ENCODE measurements around the gene SPSB3. TPM values are rescaled to one million over a fixed set of nuclear protein-coding genes. Genes with fewer than 3 reads are reported as not detected.

SPSB3 gene
- total and polyA plus RNA-seq, 7 donors = 34.4 to 98.4 (median 61.4) TPM

DNA sequence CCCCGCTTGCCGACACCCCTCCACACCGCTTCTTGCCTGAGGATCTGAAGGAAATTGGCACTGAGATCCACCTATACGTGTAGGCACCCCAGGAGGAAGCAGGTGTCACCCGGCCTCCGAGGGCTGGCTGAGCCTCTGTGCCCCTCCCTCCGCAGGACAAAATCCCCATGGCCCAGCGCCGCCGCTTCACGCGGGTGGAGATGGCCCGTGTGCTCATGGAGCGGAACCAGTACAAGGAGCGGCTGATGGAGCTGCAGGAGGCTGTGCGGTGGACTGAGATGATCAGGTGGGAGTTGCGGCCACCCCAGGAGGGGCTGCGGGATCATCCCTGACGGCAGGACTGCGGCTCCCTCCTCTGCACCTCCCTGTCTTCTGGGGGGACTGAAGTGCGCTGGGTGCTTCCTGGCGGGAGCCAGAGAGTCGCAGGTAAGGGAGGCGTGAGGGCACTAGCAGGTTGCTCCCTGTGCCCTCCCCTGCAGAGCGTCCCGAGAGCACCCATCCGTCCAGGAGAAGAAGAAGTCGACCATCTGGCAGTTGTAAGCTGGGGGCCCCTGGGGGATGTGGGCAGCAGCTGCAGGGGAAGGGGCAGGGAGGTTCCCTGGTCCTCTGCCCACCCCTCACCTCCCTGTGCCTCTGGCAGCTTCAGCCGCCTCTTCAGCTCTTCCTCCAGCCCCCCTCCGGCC, 20.0 kb downstream of the SPSB3 start:
- DNase-seq = no peak
- no peak overlapping the region for H3K27ac ChIP-seq
- peaks cover 40 to 91% (median 68%) of the 10 kb centered on the region in 4 donors for H3K36me3 ChIP-seq
- 92 to 94% methylated on average over 30 of the region's 30 CpGs for WGBS, 2 donors
- H3K4me3 ChIP-seq = no peak overlapping the region
- no peaks in the 10 kb centered on the region for H3K9me3 ChIP-seq
- intact Hi-C loops (cut with DNase I) = no loop called here
- no peak for TF ChIP-seq POLR2AphosphoS5 (IDR thresholded peaks at IDR 0.05)
- TF ChIP-seq, protein P1, sequence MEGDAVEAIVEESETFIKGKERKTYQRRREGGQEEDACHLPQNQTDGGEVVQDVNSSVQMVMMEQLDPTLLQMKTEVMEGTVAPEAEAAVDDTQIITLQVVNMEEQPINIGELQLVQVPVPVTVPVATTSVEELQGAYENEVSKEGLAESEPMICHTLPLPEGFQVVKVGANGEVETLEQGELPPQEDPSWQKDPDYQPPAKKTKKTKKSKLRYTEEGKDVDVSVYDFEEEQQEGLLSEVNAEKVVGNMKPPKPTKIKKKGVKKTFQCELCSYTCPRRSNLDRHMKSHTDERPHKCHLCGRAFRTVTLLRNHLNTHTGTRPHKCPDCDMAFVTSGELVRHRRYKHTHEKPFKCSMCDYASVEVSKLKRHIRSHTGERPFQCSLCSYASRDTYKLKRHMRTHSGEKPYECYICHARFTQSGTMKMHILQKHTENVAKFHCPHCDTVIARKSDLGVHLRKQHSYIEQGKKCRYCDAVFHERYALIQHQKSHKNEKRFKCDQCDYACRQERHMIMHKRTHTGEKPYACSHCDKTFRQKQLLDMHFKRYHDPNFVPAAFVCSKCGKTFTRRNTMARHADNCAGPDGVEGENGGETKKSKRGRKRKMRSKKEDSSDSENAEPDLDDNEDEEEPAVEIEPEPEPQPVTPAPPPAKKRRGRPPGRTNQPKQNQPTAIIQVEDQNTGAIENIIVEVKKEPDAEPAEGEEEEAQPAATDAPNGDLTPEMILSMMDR (IDR thresholded peaks at IDR 0.05) = no peak
- no peak for TF ChIP-seq POLR2A (IDR thresholded peaks at IDR 0.05)
- TF ChIP-seq EP300 (IDR thresholded peaks at IDR 0.05) = no peak
- H3K4me1 ChIP-seq = no peaks in the 10 kb centered on the region
- H3K27me3 ChIP-seq = no peaks in the 10 kb centered on the region

DNA sequence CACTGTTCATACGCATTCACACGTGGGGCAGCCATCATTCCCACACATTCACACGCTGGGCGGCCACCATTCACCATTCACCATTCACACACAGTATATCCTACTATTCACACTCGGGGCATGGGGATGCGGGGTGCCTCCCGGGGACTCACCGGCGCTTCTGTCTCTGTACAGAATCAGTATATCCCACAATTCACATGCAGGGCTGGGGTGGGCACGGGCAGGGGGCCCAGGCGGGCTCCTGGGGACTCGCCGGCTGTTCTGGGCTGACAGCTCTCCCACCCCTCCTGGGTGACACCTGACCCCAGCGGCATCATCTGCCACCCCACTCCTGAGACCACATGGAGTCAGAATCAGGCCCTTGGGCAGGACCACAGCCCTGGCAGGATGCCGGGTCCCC, 20.6 kb downstream of the SPSB3 start:
- Histone ChIP-seq H3K4me1 (no peaks in the 10 kb centered on the region), H3K36me3 (peaks cover 34 to 89% (median 62%) of the 10 kb centered on the region in 4 donors), H3K27me3 (no peaks in the 10 kb centered on the region), H3K9me3 (no peaks in the 10 kb centered on the region), H3K4me3 (no peak overlapping the region), H3K27ac (no peak overlapping the region)
- WGBS, 2 donors = 95 to 96% methylated on average over 15 of the region's 15 CpGs
- TF ChIP-seq POLR2A (IDR thresholded peaks at IDR 0.05) (no peak), EP300 (IDR thresholded peaks at IDR 0.05) (no peak), POLR2AphosphoS5 (IDR thresholded peaks at IDR 0.05) (no peak)
- TF ChIP-seq, protein P1 (IDR thresholded peaks at IDR 0.05) = no peak
- no peak for DNase-seq
- intact Hi-C loops (cut with DNase I) = no loop called here

DNA sequence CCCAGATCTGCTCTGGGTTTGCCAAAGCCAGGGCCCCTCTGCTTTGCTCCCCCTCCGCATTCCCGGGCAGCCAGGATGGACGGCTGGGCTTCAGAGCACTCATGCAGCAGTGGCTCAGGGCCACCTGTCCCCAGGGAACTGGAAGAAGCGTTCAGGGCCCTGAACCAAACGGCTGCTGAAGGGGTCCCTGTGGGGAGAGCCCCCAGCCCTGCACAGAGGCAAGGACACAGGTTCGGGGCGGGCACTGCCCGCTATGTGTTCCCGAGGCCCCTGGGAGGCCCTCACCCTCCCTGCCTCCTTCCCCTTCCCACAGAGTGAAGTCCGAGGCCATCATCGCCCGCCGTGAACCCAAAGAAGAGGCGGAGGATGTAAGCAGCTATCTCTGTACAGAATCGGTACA, 21.5 kb downstream of the SPSB3 start:
- TF ChIP-seq POLR2AphosphoS5 (IDR thresholded peaks at IDR 0.05) = no peak
- TF ChIP-seq EP300 (IDR thresholded peaks at IDR 0.05) = no peak
- no peak for TF ChIP-seq POLR2A (IDR thresholded peaks at IDR 0.05)
- TF ChIP-seq, protein P1 (IDR thresholded peaks at IDR 0.05) = no peak
- no peak overlapping the region for H3K27ac ChIP-seq
- peaks cover 30 to 81% (median 54%) of the 10 kb centered on the region in 4 donors for H3K36me3 ChIP-seq
- no peak overlapping the region for H3K4me3 ChIP-seq
- DNase-seq = no peak
- no peaks in the 10 kb centered on the region for H3K9me3 ChIP-seq
- intact Hi-C loops (cut with DNase I) = no loop called here
- H3K4me1 ChIP-seq = no peaks in the 10 kb centered on the region
- WGBS, 2 donors = 93 to 96% methylated on average over 15 of the region's 15 CpGs
- no peaks in the 10 kb centered on the region for H3K27me3 ChIP-seq

DNA sequence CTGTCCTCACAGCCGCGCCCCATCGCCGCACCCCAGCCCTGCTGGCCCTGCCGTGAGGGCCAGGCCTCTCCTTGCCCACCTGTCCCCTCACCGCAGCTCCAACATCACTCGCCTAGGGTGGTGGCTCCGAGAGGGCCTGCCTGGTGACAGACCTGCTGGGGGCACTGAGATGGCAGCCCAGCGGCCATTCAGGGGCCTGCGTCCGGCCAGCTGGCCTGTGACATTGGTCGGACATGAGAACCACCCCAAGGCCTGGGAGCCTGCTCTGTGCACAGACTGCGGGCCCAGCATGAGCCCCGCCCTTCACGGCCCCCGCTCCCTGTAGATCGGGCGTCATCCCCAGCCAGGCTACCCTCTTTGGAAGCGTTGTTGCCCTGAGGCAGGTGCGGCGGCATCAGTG, 22.9 kb downstream of the SPSB3 start:
- no peak overlapping the region for H3K27ac ChIP-seq
- no peak overlapping the region for H3K4me3 ChIP-seq
- peaks cover 19 to 73% (median 45%) of the 10 kb centered on the region in 4 donors for H3K36me3 ChIP-seq
- 93% methylated on average over 21 of the region's 21 CpGs for WGBS, 2 donors
- DNase-seq = no peak
- no peaks in the 10 kb centered on the region for H3K27me3 ChIP-seq
- H3K4me1 ChIP-seq = no peaks in the 10 kb centered on the region
- TF ChIP-seq POLR2A (IDR thresholded peaks at IDR 0.05) (no peak), EP300 (IDR thresholded peaks at IDR 0.05) (no peak), POLR2AphosphoS5 (IDR thresholded peaks at IDR 0.05) (no peak)
- TF ChIP-seq, protein P1 (IDR thresholded peaks at IDR 0.05) = no peak
- intact Hi-C loops (cut with DNase I) = no loop called here
- no peaks in the 10 kb centered on the region for H3K9me3 ChIP-seq

DNA sequence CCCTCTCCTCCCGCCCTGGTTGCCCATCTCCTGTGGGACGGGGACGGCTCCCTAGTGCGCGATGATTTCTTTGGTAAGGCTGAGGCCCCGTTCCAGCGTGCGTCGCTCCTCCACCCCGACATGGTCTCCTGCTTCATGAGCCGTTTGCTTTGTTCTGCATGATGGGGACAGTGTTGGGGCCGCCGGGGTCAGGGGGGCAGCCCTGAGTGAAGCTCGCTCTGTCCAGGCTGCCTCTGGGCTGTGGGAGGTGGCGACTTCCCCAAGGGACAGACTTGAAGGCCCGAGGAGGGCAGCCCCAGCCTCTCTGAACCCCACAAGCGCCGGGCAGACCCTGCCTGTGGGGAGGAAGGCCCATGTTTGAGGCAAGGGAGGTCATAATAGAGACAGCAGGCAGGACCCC, 23.4 kb downstream of the SPSB3 start:
- Histone ChIP-seq H3K27ac (no peak overlapping the region), H3K4me3 (no peak overlapping the region), H3K4me1 (no peaks in the 10 kb centered on the region), H3K36me3 (peaks cover 13 to 73% (median 42%) of the 10 kb centered on the region in 4 donors), H3K9me3 (no peaks in the 10 kb centered on the region), H3K27me3 (no peaks in the 10 kb centered on the region)
- no peak for DNase-seq
- intact Hi-C loops (cut with DNase I) = no loop called here
- TF ChIP-seq, protein P1 (IDR thresholded peaks at IDR 0.05) = no peak
- TF ChIP-seq POLR2A (IDR thresholded peaks at IDR 0.05) = no peak
- TF ChIP-seq POLR2AphosphoS5 (IDR thresholded peaks at IDR 0.05) = no peak
- no peak for TF ChIP-seq EP300 (IDR thresholded peaks at IDR 0.05)
- WGBS, 2 donors = 92 to 94% methylated on average over 18 of the region's 18 CpGs
